WI38 (cell line): ENCODE data around the gene PNMT.

Source experiments
- H3K4me3 ChIP-seq: 2 replicates; pipeline ENCODE4 v1.5.1; 2011; ENCODE audit warnings: low read depth, mild to moderate bottlenecking, control low read depth, low read length
- TF ChIP-seq, protein P1 (sequence below): IDR thresholded peaks from 2 replicates; pipeline ENCODE4 v1.5.1; 2012; ENCODE audit warnings: low read depth, mild to moderate bottlenecking, control low read depth, low read length

PNMT gene

DNA sequence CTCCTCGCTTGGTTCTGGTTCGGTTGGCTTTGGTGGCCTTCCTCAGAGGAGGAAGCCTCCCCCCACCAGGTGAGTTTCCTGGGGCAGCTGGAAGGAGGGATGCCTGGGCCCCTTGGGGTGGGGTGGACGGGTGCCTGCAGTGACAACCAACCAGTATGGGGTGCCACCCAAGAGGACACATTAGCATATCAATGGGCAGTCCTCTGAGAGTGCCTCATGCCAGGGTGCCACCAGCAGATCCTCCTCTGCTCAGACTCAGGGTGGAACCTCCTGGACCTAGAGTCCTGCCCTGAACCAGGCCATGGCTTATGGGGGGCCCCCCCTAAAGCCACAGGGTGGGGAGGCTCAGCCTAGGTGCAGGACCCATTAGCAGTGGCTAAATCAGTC lies 38.8 kb upstream of the PNMT start:
- TF ChIP-seq, protein P1, sequence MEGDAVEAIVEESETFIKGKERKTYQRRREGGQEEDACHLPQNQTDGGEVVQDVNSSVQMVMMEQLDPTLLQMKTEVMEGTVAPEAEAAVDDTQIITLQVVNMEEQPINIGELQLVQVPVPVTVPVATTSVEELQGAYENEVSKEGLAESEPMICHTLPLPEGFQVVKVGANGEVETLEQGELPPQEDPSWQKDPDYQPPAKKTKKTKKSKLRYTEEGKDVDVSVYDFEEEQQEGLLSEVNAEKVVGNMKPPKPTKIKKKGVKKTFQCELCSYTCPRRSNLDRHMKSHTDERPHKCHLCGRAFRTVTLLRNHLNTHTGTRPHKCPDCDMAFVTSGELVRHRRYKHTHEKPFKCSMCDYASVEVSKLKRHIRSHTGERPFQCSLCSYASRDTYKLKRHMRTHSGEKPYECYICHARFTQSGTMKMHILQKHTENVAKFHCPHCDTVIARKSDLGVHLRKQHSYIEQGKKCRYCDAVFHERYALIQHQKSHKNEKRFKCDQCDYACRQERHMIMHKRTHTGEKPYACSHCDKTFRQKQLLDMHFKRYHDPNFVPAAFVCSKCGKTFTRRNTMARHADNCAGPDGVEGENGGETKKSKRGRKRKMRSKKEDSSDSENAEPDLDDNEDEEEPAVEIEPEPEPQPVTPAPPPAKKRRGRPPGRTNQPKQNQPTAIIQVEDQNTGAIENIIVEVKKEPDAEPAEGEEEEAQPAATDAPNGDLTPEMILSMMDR, result no peak
- no peak overlapping the region for H3K4me3 ChIP-seq

GRCh38 chr17:39629898-39630297 lies 38.4 kb upstream of the PNMT start:
- H3K4me3 ChIP-seq, result no peak overlapping the region
- TF ChIP-seq, protein P1, result no peak

- TF ChIP-seq, protein P1, result no peak
- H3K4me3 ChIP-seq, result no peak overlapping the region
Observed at GRCh38 chr17:39631403-39631802, 36.9 kb upstream of the PNMT start.

DNA sequence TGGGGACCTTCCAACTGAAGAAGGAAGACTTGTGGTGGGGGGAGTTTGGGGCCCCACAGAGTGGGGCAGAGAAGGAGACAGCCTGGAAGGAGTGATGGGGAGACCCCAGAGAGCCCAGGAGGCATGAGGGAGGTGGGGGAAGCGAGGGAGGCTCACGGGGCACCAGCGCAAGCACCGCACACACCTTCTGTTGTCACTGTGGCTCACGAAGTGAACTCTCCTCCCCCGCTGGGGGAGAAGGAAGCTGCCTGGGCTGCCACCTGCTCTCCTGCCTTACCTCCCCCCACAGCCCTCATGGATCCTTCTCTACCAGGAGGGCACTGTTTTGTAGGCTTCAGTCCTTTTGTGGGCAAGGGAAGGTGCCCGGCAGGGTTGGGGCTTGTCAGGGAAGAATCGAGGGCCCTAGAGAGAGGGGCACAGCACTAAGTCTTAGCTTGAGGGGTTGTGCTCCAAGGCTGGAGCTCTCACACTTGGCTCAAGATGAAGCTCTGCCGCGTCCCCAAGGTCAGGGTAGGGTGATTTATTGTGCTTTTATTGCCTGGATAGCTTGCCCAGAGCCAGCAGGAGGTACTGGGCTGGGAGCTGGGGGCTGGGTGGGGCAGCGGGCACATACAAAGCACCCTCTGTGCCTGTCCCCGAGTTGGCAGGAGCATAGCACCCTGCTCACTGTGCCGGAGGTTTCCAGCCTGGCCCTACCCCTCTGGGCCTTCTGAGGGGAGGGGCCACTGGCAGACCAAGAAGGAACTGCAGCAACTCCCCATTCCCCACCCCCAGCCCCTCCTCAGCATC lies 35.9 kb upstream of the PNMT start:
- TF ChIP-seq, protein P1, result no peak
- no peak overlapping the region for H3K4me3 ChIP-seq

DNA sequence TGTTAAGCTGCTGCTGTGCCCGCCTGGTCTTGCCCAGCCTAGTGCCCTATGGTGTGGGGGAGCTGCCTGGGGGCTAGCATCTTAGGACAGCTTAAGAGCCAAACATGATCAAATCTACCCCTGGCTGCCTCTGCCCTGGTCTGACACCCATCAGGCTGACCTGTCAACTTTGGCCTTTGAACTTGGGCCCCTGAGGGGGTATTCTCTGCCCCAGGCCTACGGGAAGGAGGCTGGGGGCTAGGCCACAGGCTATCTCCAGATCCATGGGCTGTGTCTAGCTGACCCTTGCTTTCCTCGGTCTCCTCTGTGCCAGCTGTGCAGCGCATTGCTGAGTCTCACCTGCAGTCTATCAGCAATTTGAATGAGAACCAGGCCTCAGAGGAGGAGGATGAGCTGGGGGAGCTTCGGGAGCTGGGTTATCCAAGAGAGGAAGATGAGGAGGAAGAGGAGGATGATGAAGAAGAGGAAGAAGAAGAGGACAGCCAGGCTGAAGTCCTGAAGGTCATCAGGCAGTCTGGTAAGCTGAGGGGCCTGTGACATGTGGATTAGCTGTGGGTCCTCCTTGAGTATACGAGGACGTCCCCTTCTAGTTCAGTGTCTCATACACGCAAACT lies 34.6 kb upstream of the PNMT start:
- no peak overlapping the region for H3K4me3 ChIP-seq
- TF ChIP-seq, protein P1, result no peak

GRCh38 chr17:39634384-39634871 lies 33.8 kb upstream of the PNMT start:
- TF ChIP-seq, protein P1, result peak; percentile 72
- H3K4me3 ChIP-seq, result no peak overlapping the region

- H3K4me3 ChIP-seq, result no peak overlapping the region
- TF ChIP-seq, protein P1, result no peak
Observed at GRCh38 chr17:39635614-39636176, 32.6 kb upstream of the PNMT start.
